ENCODE measurements around the gene CYP26C1.

The CYP26C1 gene

GRCh38 chr10:93059975-93060886, at the start of gene CYP26C1:
Gene CYP26C1, plus strand, starts transcription at chr10:93060798. Its CDS starts 466 bp downstream, at chr10:93061264.
- no peak for DNase-seq

GRCh38 chr10:93015722-93016121, 44.9 kb upstream of the CYP26C1 start:
- DNase-seq, result no peak

GRCh38 chr10:93023013-93023650, 37.5 kb upstream of the CYP26C1 start:
- no peak for DNase-seq

- no peak for DNase-seq
Measured at GRCh38 chr10:93026072-93026471, 34.5 kb upstream of the CYP26C1 start.

GRCh38 chr10:93027508-93027907, 33.1 kb upstream of the CYP26C1 start:
- DNase-seq, result no peak

- DNase-seq, result no peak
Measured at GRCh38 chr10:93028883-93029282, 31.7 kb upstream of the CYP26C1 start.

GRCh38 chr10:93030409-93030808, 30.2 kb upstream of the CYP26C1 start:
- DNase-seq, result no peak

- DNase-seq, result no peak
Measured at GRCh38 chr10:93032105-93032808, 28.3 kb upstream of the CYP26C1 start.

GRCh38 chr10:93032809-93033137, 27.8 kb upstream of the CYP26C1 start:
- no peak for DNase-seq

GRCh38 chr10:93034426-93034825, 26.2 kb upstream of the CYP26C1 start:
- no peak for DNase-seq

GRCh38 chr10:93039110-93039509, 21.5 kb upstream of the CYP26C1 start:
- DNase-seq, result no peak

- DNase-seq, result no peak
Measured at GRCh38 chr10:93039721-93040120, 20.9 kb upstream of the CYP26C1 start.

GRCh38 chr10:93054486-93054885, 6.1 kb upstream of the CYP26C1 start:
- no peak for DNase-seq

- DNase-seq, result no peak
Measured at GRCh38 chr10:93058139-93058538, 2.5 kb upstream of the CYP26C1 start.

- no peak for DNase-seq
Measured at GRCh38 chr10:93060887-93061593, 442 bp downstream of the CYP26C1 start.

- DNase-seq, result no peak
Measured at GRCh38 chr10:93061594-93062513, 1.3 kb downstream of the CYP26C1 start.

- peak in 1 of 2 donors; percentile 70 for DNase-seq
Measured at GRCh38 chr10:93062514-93063143, 2.0 kb downstream of the CYP26C1 start.

- no peak for DNase-seq
Measured at GRCh38 chr10:93063144-93063976, 2.8 kb downstream of the CYP26C1 start.

GRCh38 chr10:93063977-93064660, 3.5 kb downstream of the CYP26C1 start:
- DNase-seq, result no peak
